Measurements from ENCODE around the gene CCAR1. TPM values are rescaled to one million over a fixed set of nuclear protein-coding genes. Genes with fewer than 3 reads are reported as not detected.

Gene CCAR1
- total and polyA plus RNA-seq, 2 donors (not counting 1 experiment from before 2014, with no cell fraction given), result 26.3 to 101 TPM

- Histone ChIP-seq H4K20me1 (ENCODE audit: control insufficient read depth, insufficient read depth, low read length, poor library complexity, severe bottlenecking) (no peaks in the 10 kb centered on the region), H3K9me3 (ENCODE audit: control extremely low read depth in 1 of 3, control insufficient read depth in 2 of 3, insufficient read depth in 1 of 3, low read length in 2 of 3) (no peaks in the 10 kb centered on the region), H3K9ac (ENCODE audit: low read length) (no peak overlapping the region), H3K27ac (ENCODE audit: low read length in 2 of 2) (no peak overlapping the region), H3K4me1 (ENCODE audit: control insufficient read depth in 2 of 2, insufficient read depth in 2 of 2, low read length in 2 of 2) (no peaks in the 10 kb centered on the region), H3K36me3 (replicated peaks in 1 of 2; ENCODE audit: control extremely low read depth in 1 of 2, control insufficient read depth in 1 of 2, extremely low read depth in 1 of 2, insufficient read depth in 2 of 2, low read length in 1 of 2) (no peaks in the 10 kb centered on the region), H3K79me2 (ENCODE audit: control insufficient read depth, insufficient read depth, low read length) (no peaks in the 10 kb centered on the region), H2AFZ (ENCODE audit: insufficient read depth, low read depth, low read length, poor library complexity, severe bottlenecking) (no peak overlapping the region), H3K27me3 (replicated peaks in 1 of 4; ENCODE audit: control extremely low read depth in 1 of 4, control insufficient read depth in 3 of 4, insufficient read depth in 4 of 4, low read length in 3 of 4) (no peaks in the 10 kb centered on the region), H3K4me3 (ENCODE audit: control extremely low read depth in 1 of 5, extremely low read depth in 1 of 5, insufficient read depth in 1 of 5, low read depth in 2 of 5, low read length in 4 of 5) (no peak overlapping the region), H3K4me2 (replicated peaks; ENCODE audit: low read depth, low read length, poor library complexity, severe bottlenecking) (no peak overlapping the region)
- DNase-seq (no peak), ATAC-seq (ENCODE audit: low read depth) (no peak)
- no peak overlapping the region for H3K27ac Mint-ChIP-seq
- intact Hi-C loops (cut with micrococcal nuclease), result no loop called here
- CTCF ChIA-PET, result no interaction called here
- H3K27me3 Mint-ChIP-seq, result no peaks in the 10 kb centered on the region
- H3K9me3 Mint-ChIP-seq (ENCODE audit: insufficient read depth), result no peaks in the 10 kb centered on the region
- TF ChIP-seq EZH2 (IDR thresholded peaks at IDR 0.05; ENCODE audit: borderline replicate concordance, insufficient read depth, low read depth, low read length, poor library complexity, severe bottlenecking), result no peak
- TF ChIP-seq CTCF (IDR thresholded peaks at IDR 0.05), result no peak
- H3K4me3 Mint-ChIP-seq, result no peak overlapping the region
- H3K4me1 Mint-ChIP-seq, result no peaks in the 10 kb centered on the region
- no CpG with 5 or more reads among the region's 1 CpG for WGBS (ENCODE audit: insufficient coverage)
- POLR2A ChIA-PET, result interaction anchor here (0.5 kb wide), 1 partner anchor 85 kb away, joined by 3 read pairs; no protein-coding TSS in a partner anchor
Measured at GRCh38 chr10:68697106-68697505, 23.9 kb upstream of the CCAR1 start.

- intact Hi-C loops (cut with micrococcal nuclease), result no loop called here
- ChIA-PET POLR2A (no interaction called here), CTCF (no interaction called here)
- DNase-seq (no peak), ATAC-seq (ENCODE audit: low read depth) (no peak)
- no peaks in the 10 kb centered on the region for H3K4me1 Mint-ChIP-seq
- no peaks in the 10 kb centered on the region for H4K20me1 ChIP-seq (ENCODE audit: control insufficient read depth, insufficient read depth, low read length, poor library complexity, severe bottlenecking)
- H3K27ac Mint-ChIP-seq, result no peak overlapping the region
- no peaks in the 10 kb centered on the region for H3K36me3 ChIP-seq (replicated peaks in 1 of 2; ENCODE audit: control extremely low read depth in 1 of 2, control insufficient read depth in 1 of 2, extremely low read depth in 1 of 2, insufficient read depth in 2 of 2, low read length in 1 of 2)
- no peak overlapping the region for H2AFZ ChIP-seq (ENCODE audit: insufficient read depth, low read depth, low read length, poor library complexity, severe bottlenecking)
- no peak overlapping the region for H3K27ac ChIP-seq (ENCODE audit: low read length in 2 of 2)
- no peaks in the 10 kb centered on the region for H3K4me1 ChIP-seq (ENCODE audit: control insufficient read depth in 2 of 2, insufficient read depth in 2 of 2, low read length in 2 of 2)
- H3K9ac ChIP-seq (ENCODE audit: low read length), result no peak overlapping the region
- no peak overlapping the region for H3K4me3 ChIP-seq (ENCODE audit: control extremely low read depth in 1 of 5, extremely low read depth in 1 of 5, insufficient read depth in 1 of 5, low read depth in 2 of 5, low read length in 4 of 5)
- H3K27me3 ChIP-seq (replicated peaks in 1 of 4; ENCODE audit: control extremely low read depth in 1 of 4, control insufficient read depth in 3 of 4, insufficient read depth in 4 of 4, low read length in 3 of 4), result no peaks in the 10 kb centered on the region
- no peaks in the 10 kb centered on the region for H3K9me3 ChIP-seq (ENCODE audit: control extremely low read depth in 1 of 3, control insufficient read depth in 2 of 3, insufficient read depth in 1 of 3, low read length in 2 of 3)
- no peak for TF ChIP-seq CTCF (IDR thresholded peaks at IDR 0.05)
- no peak for TF ChIP-seq EZH2 (IDR thresholded peaks at IDR 0.05; ENCODE audit: borderline replicate concordance, insufficient read depth, low read depth, low read length, poor library complexity, severe bottlenecking)
- H3K4me2 ChIP-seq (replicated peaks; ENCODE audit: low read depth, low read length, poor library complexity, severe bottlenecking), result no peak overlapping the region
- no CpG with 5 or more reads among the region's 1 CpG for WGBS (ENCODE audit: insufficient coverage)
- no peaks in the 10 kb centered on the region for H3K9me3 Mint-ChIP-seq (ENCODE audit: insufficient read depth)
- H3K27me3 Mint-ChIP-seq, result no peaks in the 10 kb centered on the region
- H3K4me3 Mint-ChIP-seq, result no peak overlapping the region
- no peaks in the 10 kb centered on the region for H3K79me2 ChIP-seq (ENCODE audit: control insufficient read depth, insufficient read depth, low read length)
Measured at GRCh38 chr10:68700197-68700596, 20.8 kb upstream of the CCAR1 start.
